ENCODE measurements around the gene RFC5. TPM values are rescaled to one million over a fixed set of nuclear protein-coding genes. Genes with fewer than 3 reads are reported as not detected.

Gene RFC5
- total and polyA plus RNA-seq, 2 of the 13 experiments (the other 11 are each of a cell fraction or from before 2014, with no cell fraction given): 16.8 to 51.4 TPM

DNA sequence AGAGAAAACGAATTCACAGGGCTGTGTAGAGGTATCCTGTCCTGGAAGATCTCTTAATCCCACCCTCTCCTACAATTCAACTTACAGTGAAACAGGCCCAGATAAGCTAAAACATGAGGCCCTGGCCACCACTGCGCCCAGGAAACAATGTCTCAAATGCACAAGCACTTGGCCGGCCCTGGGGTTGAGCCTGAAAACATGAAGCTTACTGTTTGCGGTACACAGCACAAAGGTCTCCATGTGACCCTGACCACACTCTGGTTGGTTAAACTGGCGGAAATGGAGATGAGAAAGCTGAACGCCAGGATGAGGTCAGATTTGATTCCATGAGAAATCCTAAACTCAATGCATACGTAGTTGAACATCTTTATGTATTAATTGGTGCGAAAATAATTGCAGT lies 28.1 kb downstream of the RFC5 start (continued):
- TF ChIP-seq SIX1 (CRISPR knock-in tag; IDR thresholded peaks at IDR 0.05; ENCODE audit: borderline replicate concordance) (no peak), NFIC (IDR thresholded peaks at IDR 0.05; ENCODE audit: low read length) (no peak), ZFP37 (CRISPR knock-in tag; IDR thresholded peaks at IDR 0.05; ENCODE audit: borderline replicate concordance) (no peak), ZNF75D (CRISPR knock-in tag; IDR thresholded peaks at IDR 0.05; ENCODE audit: borderline replicate concordance) (no peak), RXRB (CRISPR knock-in tag; IDR thresholded peaks at IDR 0.05; ENCODE audit: borderline replicate concordance) (no peak), ZNF354B (CRISPR knock-in tag; IDR thresholded peaks at IDR 0.05) (no peak), POLR2AphosphoS2 (IDR thresholded peaks at IDR 0.05; ENCODE audit: low read depth, low read length) (no peak), ZNF543 (CRISPR knock-in tag; IDR thresholded peaks at IDR 0.05) (no peak), ISL2 (CRISPR knock-in tag; IDR thresholded peaks at IDR 0.05) (no peak), FOXO1 (CRISPR knock-in tag; IDR thresholded peaks at IDR 0.05) (0 out of 2 replicates have a peak, but pooled peaks have one; percentile 26), SRSF9 (IDR thresholded peaks at IDR 0.05; ENCODE audit: borderline replicate concordance, insufficient read depth, low read depth, low read length, poor library complexity, severe bottlenecking) (no peak), BRD4 (CRISPR knock-in tag; IDR thresholded peaks at IDR 0.05) (no peak), MBD4 (IDR thresholded peaks at IDR 0.05; ENCODE audit: borderline replicate concordance, low read length) (no peak), YY1 (IDR thresholded peaks at IDR 0.05; ENCODE audit: insufficient read depth, insufficient replicate concordance, low read depth, low read length) (no peak)
- TF ChIP-seq, protein P1, sequence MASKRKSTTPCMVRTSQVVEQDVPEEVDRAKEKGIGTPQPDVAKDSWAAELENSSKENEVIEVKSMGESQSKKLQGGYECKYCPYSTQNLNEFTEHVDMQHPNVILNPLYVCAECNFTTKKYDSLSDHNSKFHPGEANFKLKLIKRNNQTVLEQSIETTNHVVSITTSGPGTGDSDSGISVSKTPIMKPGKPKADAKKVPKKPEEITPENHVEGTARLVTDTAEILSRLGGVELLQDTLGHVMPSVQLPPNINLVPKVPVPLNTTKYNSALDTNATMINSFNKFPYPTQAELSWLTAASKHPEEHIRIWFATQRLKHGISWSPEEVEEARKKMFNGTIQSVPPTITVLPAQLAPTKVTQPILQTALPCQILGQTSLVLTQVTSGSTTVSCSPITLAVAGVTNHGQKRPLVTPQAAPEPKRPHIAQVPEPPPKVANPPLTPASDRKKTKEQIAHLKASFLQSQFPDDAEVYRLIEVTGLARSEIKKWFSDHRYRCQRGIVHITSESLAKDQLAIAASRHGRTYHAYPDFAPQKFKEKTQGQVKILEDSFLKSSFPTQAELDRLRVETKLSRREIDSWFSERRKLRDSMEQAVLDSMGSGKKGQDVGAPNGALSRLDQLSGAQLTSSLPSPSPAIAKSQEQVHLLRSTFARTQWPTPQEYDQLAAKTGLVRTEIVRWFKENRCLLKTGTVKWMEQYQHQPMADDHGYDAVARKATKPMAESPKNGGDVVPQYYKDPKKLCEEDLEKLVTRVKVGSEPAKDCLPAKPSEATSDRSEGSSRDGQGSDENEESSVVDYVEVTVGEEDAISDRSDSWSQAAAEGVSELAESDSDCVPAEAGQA (IDR thresholded peaks at IDR 0.05; ENCODE audit: low read depth): no peak
- TF ChIP-seq, protein P1 (CRISPR knock-in tag; IDR thresholded peaks at IDR 0.05; ENCODE audit: borderline replicate concordance): no peak
- TF ChIP-seq, protein P2, sequence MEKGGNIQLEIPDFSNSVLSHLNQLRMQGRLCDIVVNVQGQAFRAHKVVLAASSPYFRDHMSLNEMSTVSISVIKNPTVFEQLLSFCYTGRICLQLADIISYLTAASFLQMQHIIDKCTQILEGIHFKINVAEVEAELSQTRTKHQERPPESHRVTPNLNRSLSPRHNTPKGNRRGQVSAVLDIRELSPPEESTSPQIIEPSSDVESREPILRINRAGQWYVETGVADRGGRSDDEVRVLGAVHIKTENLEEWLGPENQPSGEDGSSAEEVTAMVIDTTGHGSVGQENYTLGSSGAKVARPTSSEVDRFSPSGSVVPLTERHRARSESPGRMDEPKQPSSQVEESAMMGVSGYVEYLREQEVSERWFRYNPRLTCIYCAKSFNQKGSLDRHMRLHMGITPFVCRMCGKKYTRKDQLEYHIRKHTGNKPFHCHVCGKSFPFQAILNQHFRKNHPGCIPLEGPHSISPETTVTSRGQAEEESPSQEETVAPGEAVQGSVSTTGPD (CRISPR knock-in tag; IDR thresholded peaks at IDR 0.05): no peak
- TF ChIP-seq, protein P3, sequence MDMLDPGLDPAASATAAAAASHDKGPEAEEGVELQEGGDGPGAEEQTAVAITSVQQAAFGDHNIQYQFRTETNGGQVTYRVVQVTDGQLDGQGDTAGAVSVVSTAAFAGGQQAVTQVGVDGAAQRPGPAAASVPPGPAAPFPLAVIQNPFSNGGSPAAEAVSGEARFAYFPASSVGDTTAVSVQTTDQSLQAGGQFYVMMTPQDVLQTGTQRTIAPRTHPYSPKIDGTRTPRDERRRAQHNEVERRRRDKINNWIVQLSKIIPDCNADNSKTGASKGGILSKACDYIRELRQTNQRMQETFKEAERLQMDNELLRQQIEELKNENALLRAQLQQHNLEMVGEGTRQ (IDR thresholded peaks at IDR 0.05; ENCODE audit: low read depth, low read length): no peak
- TF ChIP-seq, protein P3 (CRISPR knock-in tag; IDR thresholded peaks at IDR 0.05; ENCODE audit: borderline replicate concordance): peak; percentile 54; the same call in 1 of the 2 replicates
- TF ChIP-seq, protein P4, sequence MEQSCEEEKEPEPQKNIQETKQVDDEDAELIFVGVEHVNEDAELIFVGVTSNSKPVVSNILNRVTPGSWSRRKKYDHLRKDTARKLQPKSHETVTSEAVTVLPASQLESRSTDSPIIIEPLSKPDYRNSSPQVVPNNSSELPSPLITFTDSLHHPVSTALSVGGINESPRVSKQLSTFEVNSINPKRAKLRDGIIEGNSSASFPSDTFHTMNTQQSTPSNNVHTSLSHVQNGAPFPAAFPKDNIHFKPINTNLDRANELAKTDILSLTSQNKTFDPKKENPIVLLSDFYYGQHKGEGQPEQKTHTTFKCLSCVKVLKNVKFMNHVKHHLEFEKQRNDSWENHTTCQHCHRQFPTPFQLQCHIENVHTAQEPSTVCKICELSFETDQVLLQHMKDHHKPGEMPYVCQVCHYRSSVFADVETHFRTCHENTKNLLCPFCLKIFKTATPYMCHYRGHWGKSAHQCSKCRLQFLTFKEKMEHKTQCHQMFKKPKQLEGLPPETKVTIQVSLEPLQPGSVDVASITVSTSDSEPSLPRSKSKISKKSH (CRISPR knock-in tag; IDR thresholded peaks at IDR 0.05; ENCODE audit: borderline replicate concordance): no peak
